Trophoblast cell (in vitro differentiated cells and primary cell): Measurements from ENCODE around the gene TSPAN5.

Experiments
- DNase-seq, 2 donors: peaks; one replicate each; pipeline ENCODE4 v3.0.0-alpha.2; 2016
- H2AFZ ChIP-seq: 2 replicates; pipeline ENCODE4 v1.6.1; 2013; ENCODE audit warnings: low read length, moderate library complexity, mild to moderate bottlenecking; ENCODE audit not compliant: insufficient read depth, poor library complexity
- H2AK5ac ChIP-seq: 2 replicates; pipeline ENCODE4 v1.6.1; 2013; ENCODE audit warnings: mild to moderate bottlenecking, low read length
- H2BK120ac ChIP-seq: 2 replicates; pipeline ENCODE4 v1.6.1; 2013; ENCODE audit warnings: low read length, mild to moderate bottlenecking, moderate library complexity; ENCODE audit not compliant: insufficient read depth, poor library complexity
- H2BK12ac ChIP-seq: 2 replicates; pipeline ENCODE4 v1.6.1; 2013; ENCODE audit warnings: mild to moderate bottlenecking, low read length, moderate library complexity
- H2BK5ac ChIP-seq: 2 replicates; pipeline ENCODE4 v1.6.1; 2013; ENCODE audit warnings: low read length, low read depth, moderate library complexity, mild to moderate bottlenecking; ENCODE audit not compliant: poor library complexity
- H3K14ac ChIP-seq: 2 replicates; pipeline ENCODE4 v1.6.1; 2013; ENCODE audit warnings: mild to moderate bottlenecking, low read length
- H3K18ac ChIP-seq: 2 replicates; pipeline ENCODE4 v1.6.1; 2013; ENCODE audit warnings: mild to moderate bottlenecking, low read length
- H3K23ac ChIP-seq: 2 replicates; pipeline ENCODE4 v1.6.1; 2013; ENCODE audit warnings: low read length
- H3K27ac ChIP-seq: 2 replicates; pipeline ENCODE4 v1.5.1; 2013; ENCODE audit warnings: low read depth, mild to moderate bottlenecking, inconsistent platforms, low read length, moderate library complexity
- H3K27me3 ChIP-seq: 2 replicates; pipeline ENCODE4 v1.6.1; 2013; ENCODE audit warnings: inconsistent platforms, mild to moderate bottlenecking, low read length, moderate library complexity; ENCODE audit not compliant: insufficient read depth
- H3K36me3 ChIP-seq, 2 experiments: 1 replicate in 1 of 2; 2 replicates in 1 of 2; pipeline ENCODE4 v1.6.1; 2013; ENCODE audit warnings: low read length in 2 of 2, mild to moderate bottlenecking in 2 of 2, moderate library complexity in 1 of 2; ENCODE audit not compliant: insufficient read depth in 2 of 2, control insufficient read depth in 1 of 2
- H3K4ac ChIP-seq: 2 replicates; pipeline ENCODE4 v1.6.1; 2013; ENCODE audit warnings: low read depth, mild to moderate bottlenecking, low read length, moderate library complexity
- H3K4me1 ChIP-seq, 2 experiments: 1 replicate in 1 of 2; 2 replicates in 1 of 2; pipeline ENCODE4 v1.6.1; 2013; ENCODE audit warnings: low read length in 2 of 2, mild to moderate bottlenecking in 2 of 2, moderate library complexity in 1 of 2; ENCODE audit not compliant: insufficient read depth in 2 of 2, control insufficient read depth in 1 of 2
- H3K4me2 ChIP-seq: 2 replicates; pipeline ENCODE4 v1.6.1; 2013; ENCODE audit warnings: inconsistent platforms, mild to moderate bottlenecking, low read length, moderate library complexity
- H3K4me3 ChIP-seq: 2 replicates; pipeline ENCODE4 v1.5.1; 2013; ENCODE audit warnings: mild to moderate bottlenecking, low read depth, low read length, inconsistent platforms
- H3K79me1 ChIP-seq: one replicate; pipeline ENCODE4 v1.6.1; 2013; ENCODE audit warnings: low read length
- H3K79me2 ChIP-seq: 2 replicates; pipeline ENCODE4 v1.6.1; 2013; ENCODE audit warnings: low read length, mild to moderate bottlenecking; ENCODE audit not compliant: control insufficient read depth, insufficient read depth, poor library complexity
- H3K9ac ChIP-seq: 2 replicates; pipeline ENCODE4 v1.6.1; 2013; ENCODE audit warnings: mild to moderate bottlenecking, low read length
- H3K9me3 ChIP-seq: 2 replicates; pipeline ENCODE4 v1.6.1; 2013; ENCODE audit warnings: low read depth, mild to moderate bottlenecking, control low read depth, inconsistent platforms, low read length; ENCODE audit not compliant: insufficient read depth
- H4K12ac ChIP-seq: 2 replicates; pipeline ENCODE4 v1.6.1; 2013; ENCODE audit warnings: low read depth, mild to moderate bottlenecking, low read length, moderate library complexity
- H4K8ac ChIP-seq: 2 replicates; pipeline ENCODE4 v1.6.1; 2013; ENCODE audit warnings: low read depth, mild to moderate bottlenecking, low read length, moderate library complexity
- H4K91ac ChIP-seq: one replicate; pipeline ENCODE4 v1.6.1; 2013; ENCODE audit warnings: low read depth, mild to moderate bottlenecking, low read length, moderate library complexity
- WGBS: extraction: QIAGEN DNeasy Blood & Tissue Kit; methylation state at CpG from one replicate; pipeline ENCODE4 v1.1.7; 2013; ENCODE audit warnings: missing lambda C conversion rate; ENCODE audit not compliant: insufficient read length, insufficient coverage; ENCODE audit errors: extremely low coverage; 5-methylcytosine and 5-hydroxymethylcytosine counted together

The TSPAN5 gene

DNA sequence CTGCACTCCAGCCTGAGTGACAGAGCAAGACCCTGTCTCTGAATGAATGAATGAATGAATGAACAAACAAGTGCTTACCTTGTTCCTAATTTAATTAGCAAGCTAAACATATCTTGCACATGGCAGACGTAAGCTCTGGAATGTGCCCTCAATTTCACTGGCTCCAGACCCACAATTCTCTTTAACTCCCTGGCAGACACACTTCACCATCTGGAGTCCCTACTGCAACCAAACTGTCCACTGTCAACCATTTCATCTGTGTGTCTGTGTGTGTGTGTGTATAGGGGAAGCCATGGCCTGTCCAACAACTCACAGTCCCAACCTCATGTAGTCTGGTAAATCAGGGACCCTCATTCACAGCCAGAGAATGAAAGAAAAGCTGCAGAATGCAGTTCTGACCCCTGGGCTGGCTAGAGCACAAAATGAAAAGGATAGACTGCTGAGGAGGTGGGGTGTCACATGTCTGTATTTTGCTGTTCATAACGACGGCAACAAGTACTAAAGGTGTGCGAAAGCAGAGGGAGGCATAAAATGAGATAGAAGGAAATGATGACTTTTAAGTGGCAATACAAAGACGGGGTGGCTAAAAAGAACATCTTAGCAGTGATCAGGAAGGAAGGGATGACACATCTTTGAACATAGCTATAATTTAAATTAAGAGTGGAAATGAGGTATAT, 114.1 kb downstream of the TSPAN5 start:
- no peak overlapping the region for H3K14ac ChIP-seq
- H3K4me2 ChIP-seq: no peak overlapping the region
- H4K8ac ChIP-seq: no peak overlapping the region
- H2BK5ac ChIP-seq: no peak overlapping the region
- H3K36me3 ChIP-seq: no peaks in the 10 kb centered on the region
- WGBS: no CpG with 5 or more reads among the region's 5 CpGs
- no peak overlapping the region for H4K91ac ChIP-seq
- no peak overlapping the region for H2AFZ ChIP-seq
- H3K4ac ChIP-seq: no peak overlapping the region
- no peak for DNase-seq
- no peak overlapping the region for H3K9ac ChIP-seq
- no peak overlapping the region for H2AK5ac ChIP-seq
- no peaks in the 10 kb centered on the region for H3K79me1 ChIP-seq
- H4K12ac ChIP-seq: no peak overlapping the region
- no peak overlapping the region for H3K27ac ChIP-seq
- no peak overlapping the region for H3K4me3 ChIP-seq
- peaks cover 2% of the 10 kb centered on the region for H3K79me2 ChIP-seq
- H2BK120ac ChIP-seq: no peak overlapping the region
- no peaks in the 10 kb centered on the region for H3K27me3 ChIP-seq
- H3K4me1 ChIP-seq: no peaks in the 10 kb centered on the region
- no peak overlapping the region for H2BK12ac ChIP-seq
- H3K23ac ChIP-seq: no peak overlapping the region
- H3K9me3 ChIP-seq: no peaks in the 10 kb centered on the region
- H3K18ac ChIP-seq: no peak overlapping the region

DNA sequence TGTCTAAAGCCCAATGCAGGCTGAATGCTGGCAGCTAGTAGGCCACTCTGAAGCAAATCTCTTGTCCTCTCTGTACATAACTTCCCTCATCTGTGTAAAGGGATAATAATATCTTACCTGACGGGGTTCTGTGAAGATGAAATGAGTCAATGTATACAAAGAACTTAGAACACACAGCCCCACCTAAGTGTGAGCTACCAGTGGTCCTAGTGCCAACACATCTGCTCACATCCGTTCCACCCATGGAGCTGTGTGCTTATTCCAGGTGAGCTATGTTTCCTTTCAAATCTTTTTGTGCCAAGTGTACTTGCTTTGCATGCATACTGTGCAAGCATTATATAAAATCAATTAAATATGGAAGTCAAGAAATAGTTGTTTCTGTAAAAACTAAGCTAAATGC, 116.4 kb downstream of the TSPAN5 start:
- Histone ChIP-seq H3K18ac (no peak overlapping the region), H4K91ac (no peak overlapping the region), H3K4ac (no peak overlapping the region), H4K12ac (no peak overlapping the region), H2AFZ (no peak overlapping the region), H3K27ac (no peak overlapping the region), H3K79me2 (peaks cover 2% of the 10 kb centered on the region), H4K8ac (no peak overlapping the region), H3K14ac (no peak overlapping the region), H3K9ac (no peak overlapping the region), H3K36me3 (no peaks in the 10 kb centered on the region), H3K4me1 (no peaks in the 10 kb centered on the region), H3K4me3 (no peak overlapping the region), H2BK120ac (no peak overlapping the region), H3K4me2 (no peak overlapping the region), H3K23ac (no peak overlapping the region), H2BK5ac (no peak overlapping the region), H3K9me3 (no peaks in the 10 kb centered on the region), H3K79me1 (no peaks in the 10 kb centered on the region), H2AK5ac (no peak overlapping the region), H2BK12ac (no peak overlapping the region), H3K27me3 (no peaks in the 10 kb centered on the region)
- DNase-seq: no peak
- WGBS: no CpG with 5 or more reads among the region's 2 CpGs

DNA sequence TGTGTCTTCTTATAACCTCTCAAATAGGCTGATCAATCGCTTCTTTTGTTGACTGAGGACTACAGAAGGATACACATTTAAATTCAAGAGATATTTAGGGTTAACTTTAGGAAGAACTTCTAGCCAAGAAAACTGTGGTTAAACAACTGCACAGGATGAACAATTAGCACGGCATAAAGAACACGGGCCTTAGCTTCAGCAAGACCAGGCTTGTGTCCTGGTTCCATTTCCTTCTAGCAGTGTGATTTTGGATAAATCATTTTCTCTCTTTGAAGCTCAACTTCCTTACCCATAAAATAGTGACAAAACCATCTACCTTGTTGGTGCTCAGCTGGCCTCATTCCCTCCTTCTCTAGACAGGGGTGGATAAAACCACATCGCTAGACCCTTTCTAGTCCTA, 117.6 kb downstream of the TSPAN5 start:
- no CpG with 5 or more reads among the region's 4 CpGs for WGBS
- no peak overlapping the region for H2BK120ac ChIP-seq
- H3K27me3 ChIP-seq: no peaks in the 10 kb centered on the region
- H4K8ac ChIP-seq: no peak overlapping the region
- H3K36me3 ChIP-seq: no peaks in the 10 kb centered on the region
- no peak for DNase-seq
- no peak overlapping the region for H3K9ac ChIP-seq
- no peak overlapping the region for H2AFZ ChIP-seq
- H2BK5ac ChIP-seq: no peak overlapping the region
- H4K91ac ChIP-seq: no peak overlapping the region
- no peak overlapping the region for H4K12ac ChIP-seq
- H3K14ac ChIP-seq: no peak overlapping the region
- no peak overlapping the region for H3K18ac ChIP-seq
- H3K4me2 ChIP-seq: no peak overlapping the region
- no peak overlapping the region for H3K4ac ChIP-seq
- H3K23ac ChIP-seq: no peak overlapping the region
- H2BK12ac ChIP-seq: no peak overlapping the region
- no peak overlapping the region for H3K27ac ChIP-seq
- H3K9me3 ChIP-seq: no peaks in the 10 kb centered on the region
- peaks cover 2% of the 10 kb centered on the region for H3K79me2 ChIP-seq
- no peaks in the 10 kb centered on the region for H3K4me1 ChIP-seq
- no peak overlapping the region for H2AK5ac ChIP-seq
- H3K79me1 ChIP-seq: no peaks in the 10 kb centered on the region
- no peak overlapping the region for H3K4me3 ChIP-seq

DNA sequence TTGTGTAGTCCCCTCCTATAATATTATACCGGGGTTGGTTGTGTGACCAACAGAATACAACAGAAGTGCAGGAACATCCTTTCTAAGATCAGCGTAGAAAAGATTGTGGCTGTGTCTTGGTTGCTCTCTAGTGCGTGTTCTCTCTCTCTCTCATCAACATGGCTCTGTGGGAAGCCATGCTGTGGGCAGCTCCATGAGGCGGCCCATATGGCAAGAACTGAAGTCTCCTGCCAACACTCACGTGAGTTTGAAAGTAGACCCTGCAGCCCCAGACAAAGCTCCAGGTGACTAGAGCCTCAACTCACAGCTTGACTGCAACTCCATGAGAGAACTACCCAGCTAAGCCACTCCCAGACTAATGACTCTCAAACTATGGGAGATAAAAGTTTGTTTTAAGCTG, 118.7 kb downstream of the TSPAN5 start:
- no peak overlapping the region for H3K4ac ChIP-seq
- no peaks in the 10 kb centered on the region for H3K4me1 ChIP-seq
- no peak overlapping the region for H4K12ac ChIP-seq
- no peak overlapping the region for H2AK5ac ChIP-seq
- H2BK120ac ChIP-seq: no peak overlapping the region
- no peak overlapping the region for H3K18ac ChIP-seq
- H3K79me1 ChIP-seq: no peaks in the 10 kb centered on the region
- no peaks in the 10 kb centered on the region for H3K9me3 ChIP-seq
- no peaks in the 10 kb centered on the region for H3K79me2 ChIP-seq
- H3K4me2 ChIP-seq: no peak overlapping the region
- H3K36me3 ChIP-seq: no peaks in the 10 kb centered on the region
- no peak for DNase-seq
- no peak overlapping the region for H4K91ac ChIP-seq
- WGBS: no CpG with 5 or more reads among the region's 5 CpGs
- H2BK12ac ChIP-seq: no peak overlapping the region
- H4K8ac ChIP-seq: no peak overlapping the region
- no peak overlapping the region for H3K27ac ChIP-seq
- H3K14ac ChIP-seq: no peak overlapping the region
- no peaks in the 10 kb centered on the region for H3K27me3 ChIP-seq
- H3K23ac ChIP-seq: no peak overlapping the region
- no peak overlapping the region for H3K4me3 ChIP-seq
- H2BK5ac ChIP-seq: no peak overlapping the region
- H3K9ac ChIP-seq: no peak overlapping the region
- no peak overlapping the region for H2AFZ ChIP-seq
